ENCODE results near the gene ATP6V0B.

ATP6V0B gene

GRCh38 chr1:43985984-43986595 is 11.3 kb downstream of the ATP6V0B start:
- DNase-seq = no peak

DNA sequence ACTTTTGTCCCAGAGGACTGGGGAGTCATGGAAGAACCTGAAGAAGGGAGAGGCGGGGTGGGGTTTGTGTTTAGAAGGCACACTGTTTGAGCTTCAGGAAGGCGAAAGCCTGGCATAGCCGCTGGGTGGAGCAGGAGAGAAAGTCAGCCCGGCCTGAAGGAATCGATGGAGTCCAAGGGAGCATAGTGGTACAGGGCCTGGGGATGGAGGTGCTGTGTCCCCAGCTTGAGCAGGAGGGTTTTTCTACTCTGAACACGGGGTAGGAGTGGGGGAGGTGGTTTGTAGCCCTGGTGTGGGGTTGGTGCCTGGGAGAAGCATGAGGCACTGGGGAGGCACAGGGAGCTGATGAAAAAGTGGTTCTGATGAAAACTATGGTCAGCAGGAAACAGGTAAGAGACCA is 12.0 kb downstream of the ATP6V0B start:
- DNase-seq = no peak

DNA sequence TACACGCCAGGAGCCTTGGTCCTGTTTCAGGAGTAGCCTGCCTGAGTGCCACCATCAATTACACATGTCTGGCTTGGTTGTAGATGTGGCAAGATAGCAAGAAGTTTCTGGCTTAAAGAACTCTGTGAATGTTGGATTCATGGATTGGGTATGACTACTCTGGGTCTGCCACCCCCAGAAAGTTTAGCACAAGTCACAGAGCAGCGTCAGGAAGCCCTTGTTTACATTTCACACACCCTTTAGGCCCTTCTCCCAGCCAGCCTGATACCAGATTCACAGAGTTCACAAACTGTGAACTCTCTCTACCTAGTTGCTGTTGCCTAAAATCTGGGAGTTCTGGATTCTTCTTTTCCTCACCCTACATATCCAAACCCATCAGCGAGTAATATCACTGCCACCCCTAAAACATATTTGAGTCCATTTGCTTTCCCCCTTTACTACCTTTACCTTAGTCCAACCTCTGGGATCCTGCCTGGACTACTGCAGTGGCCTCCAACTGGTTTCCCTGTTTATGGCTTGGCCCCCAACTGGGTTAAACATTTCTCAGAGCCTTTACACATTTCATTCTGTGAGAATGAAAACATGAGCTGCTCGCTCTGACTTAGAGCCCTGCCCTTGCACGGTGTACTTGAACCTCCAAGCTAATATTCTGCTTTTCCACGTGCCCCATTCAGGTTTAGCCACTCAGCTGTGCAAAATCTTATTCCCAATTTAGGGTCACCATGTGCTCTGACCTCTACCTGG is 12.6 kb downstream of the ATP6V0B start:
- DNase-seq = no peak

DNA sequence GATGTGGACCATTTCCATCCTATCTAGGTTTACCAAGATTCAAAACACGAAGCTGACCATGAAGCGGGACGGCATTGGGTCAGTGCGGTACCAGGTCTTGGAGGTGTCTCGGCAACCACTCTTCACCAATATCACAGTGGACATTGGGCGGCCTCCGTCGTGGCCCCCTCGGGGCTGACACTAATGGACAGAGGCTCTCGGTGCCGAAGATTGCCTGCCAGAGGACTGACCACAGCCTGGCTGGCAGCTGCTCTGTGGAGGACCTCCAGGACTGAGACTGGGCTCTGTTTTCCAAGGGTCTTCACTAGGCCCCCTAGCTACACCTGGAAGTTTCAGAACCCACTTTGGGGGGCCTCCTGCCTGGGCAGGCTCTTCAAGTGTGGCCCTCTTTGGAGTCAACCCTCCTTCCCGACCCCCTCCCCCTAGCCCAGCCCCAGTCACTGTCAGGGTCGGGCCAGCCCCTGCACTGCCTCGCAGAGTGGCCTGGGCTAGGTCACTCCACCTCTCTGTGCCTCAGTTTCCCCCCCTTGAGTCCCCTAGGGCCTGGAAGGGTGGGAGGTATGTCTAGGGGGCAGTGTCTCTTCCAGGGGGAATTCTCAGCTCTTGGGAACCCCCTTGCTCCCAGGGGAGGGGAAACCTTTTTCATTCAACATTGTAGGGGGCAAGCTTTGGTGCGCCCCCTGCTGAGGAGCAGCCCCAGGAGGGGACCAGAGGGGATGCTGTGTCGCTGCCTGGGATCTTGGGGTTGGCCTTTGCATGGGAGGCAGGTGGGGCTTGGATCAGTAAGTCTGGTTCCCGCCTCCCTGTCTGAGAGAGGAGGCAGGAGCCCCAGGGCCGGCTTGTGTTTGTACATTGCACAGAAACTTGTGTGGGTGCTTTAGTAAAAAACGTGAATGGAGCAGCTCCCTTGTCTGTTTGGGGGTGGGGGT is 15.8 kb downstream of the ATP6V0B start:
- no peak for DNase-seq

DNA sequence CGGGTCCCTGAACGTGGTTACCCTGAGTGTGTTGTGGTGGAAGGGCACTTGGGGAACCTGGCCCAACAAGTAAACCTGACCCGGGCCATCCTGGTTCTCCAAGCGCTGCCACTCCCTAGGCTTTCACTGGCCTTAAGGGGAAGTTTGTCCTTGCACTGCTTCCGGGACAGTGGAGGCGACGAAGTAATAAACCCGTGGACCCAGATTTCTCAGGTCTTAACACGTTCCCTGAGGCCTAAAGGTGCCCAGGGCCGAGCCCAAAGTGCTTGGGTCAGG is 16.4 kb downstream of the ATP6V0B start:
- DNase-seq = no peak

DNA sequence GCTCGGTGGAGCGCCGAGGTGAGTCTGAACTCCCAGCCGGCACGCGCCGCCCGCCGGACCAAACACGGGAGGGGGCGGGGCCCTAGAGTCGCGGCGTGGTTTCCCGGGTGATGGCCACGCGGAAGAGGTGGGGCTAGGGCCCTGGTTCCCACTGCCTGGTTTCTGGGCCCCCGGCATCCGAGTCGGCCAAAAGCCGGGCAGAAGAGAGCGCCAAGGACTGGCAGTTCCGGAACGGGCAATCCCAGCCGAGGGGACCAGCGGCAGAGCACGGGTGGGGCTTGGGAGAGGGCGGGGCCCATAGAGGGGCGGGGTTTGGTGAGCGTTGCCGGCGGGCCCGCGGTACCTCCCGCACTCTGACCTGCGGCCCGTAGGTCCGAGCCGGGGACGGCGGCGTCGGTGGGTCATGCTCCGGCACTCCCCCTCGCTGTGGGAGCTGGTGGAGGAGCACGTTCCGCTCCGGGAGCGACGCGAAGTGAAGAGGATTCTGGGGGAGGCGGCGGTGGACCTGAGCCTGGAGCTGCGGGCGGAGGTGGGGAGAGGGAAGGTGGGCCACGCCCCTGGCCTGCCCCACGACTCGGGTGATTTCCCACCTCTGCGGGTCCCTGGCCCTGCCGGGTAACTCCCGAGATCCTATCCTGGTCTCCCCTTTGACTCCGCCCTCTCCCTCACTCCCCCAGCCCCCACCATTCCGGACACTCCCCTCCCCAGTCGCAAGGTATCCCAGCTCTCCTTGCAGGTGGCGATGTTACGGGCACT is 16.9 kb downstream of the ATP6V0B start, which contains the start of gene CCDC24:
Gene CCDC24, plus strand, starts transcription at position 124 of the 756 bp plus-strand sequence. Its CDS starts 280 bp downstream, at position 404.
- peak; percentile 72 to 83 for DNase-seq

- DNase-seq = no peak
Measured at GRCh38 chr1:43992232-43992995, 17.7 kb downstream of the ATP6V0B start.

DNA sequence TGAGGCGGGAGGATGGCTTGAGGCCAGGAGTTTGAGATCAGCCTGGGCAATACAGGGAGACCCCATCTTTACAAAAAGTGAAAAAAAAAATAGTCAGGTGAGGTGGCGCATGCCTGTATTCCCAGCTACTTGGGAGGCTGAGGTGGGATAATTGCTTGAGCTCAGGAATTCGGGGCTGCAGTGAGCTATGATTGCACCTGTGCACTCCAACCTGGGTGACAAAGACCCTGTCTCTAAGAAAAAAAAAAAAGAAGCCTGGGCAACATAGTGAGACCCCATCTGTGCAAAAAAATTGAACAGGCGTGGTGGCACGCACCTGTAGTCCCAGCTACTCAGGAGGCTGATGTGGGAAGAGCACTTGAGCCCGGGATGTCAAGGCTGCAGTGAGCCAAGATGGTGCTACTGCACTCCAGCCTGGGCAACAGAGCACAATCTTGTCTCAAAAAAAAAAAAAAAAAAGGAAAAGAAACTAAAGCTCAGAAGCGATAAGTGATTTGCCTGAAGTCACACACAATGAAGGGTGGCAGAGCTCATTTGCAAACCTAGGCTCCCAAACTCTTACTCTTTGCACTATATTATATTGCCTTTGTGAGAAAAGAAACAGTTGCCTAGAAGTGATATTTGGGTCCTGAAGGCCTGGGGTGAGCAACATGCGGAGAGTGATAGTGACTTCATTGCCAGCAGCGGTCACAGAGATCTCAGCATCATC is 18.6 kb downstream of the ATP6V0B start:
- DNase-seq = no peak

DNA sequence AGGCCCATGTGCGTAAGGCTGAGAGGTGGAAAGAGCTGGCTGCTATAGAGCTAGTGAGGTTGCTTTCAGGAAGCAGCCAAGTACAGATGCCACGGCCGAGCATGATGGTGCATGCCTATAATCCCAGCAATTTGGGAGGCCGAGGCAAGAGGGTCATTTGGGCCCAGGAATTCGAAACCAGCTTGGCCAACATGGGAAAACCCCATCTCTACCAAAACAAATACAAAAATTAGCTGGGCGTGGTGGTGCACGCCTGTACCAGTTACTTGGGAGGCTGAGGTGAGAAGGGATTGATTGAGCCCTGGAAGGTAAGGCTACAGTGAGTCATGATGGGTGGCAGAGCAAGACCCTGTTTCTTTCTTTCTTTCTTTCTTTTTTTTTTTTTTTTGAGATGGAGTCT is 19.3 kb downstream of the ATP6V0B start:
- DNase-seq = no peak

- DNase-seq = no peak
Measured at GRCh38 chr1:43994794-43995790, 20.3 kb downstream of the ATP6V0B start.

DNA sequence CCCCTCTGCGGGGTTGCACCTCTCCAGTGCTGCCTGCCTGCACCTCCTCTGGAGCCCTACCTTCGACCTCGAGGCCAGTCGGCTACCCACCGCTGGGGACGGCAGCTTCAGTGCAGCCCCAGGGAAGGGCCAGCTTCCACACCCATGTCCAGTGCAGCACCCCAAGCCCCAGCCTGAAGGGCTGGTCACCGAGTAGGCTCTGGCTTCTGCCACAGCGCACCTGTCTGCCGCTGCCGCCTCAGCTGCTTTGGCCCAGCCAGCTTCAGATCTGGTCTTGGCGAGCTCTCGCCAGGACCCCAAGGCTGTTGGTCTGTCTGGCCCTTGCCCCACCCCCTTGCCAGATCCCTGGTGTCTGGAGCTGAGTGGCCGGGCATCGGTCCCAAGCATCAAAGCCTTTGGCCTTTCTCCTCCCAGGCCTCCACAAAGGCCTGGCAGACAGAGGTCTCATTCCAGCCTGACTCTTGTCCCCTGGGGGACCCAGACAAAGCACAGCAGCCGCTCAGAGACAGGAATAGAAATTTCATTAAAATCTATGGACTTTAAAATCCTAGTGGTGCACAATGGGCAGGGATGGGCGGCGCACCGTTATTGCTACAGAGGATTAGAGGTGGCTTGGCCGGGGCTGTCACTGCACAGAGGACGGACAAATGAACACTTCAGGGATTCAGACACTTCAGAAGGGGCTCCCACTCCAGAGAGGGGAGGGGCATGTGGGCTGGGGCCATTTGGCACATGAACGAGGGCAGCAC is 21.4 kb downstream of the ATP6V0B start:
- no peak for DNase-seq

GRCh38 chr1:43996733-43997115 is 22.0 kb downstream of the ATP6V0B start:
- DNase-seq = no peak

DNA sequence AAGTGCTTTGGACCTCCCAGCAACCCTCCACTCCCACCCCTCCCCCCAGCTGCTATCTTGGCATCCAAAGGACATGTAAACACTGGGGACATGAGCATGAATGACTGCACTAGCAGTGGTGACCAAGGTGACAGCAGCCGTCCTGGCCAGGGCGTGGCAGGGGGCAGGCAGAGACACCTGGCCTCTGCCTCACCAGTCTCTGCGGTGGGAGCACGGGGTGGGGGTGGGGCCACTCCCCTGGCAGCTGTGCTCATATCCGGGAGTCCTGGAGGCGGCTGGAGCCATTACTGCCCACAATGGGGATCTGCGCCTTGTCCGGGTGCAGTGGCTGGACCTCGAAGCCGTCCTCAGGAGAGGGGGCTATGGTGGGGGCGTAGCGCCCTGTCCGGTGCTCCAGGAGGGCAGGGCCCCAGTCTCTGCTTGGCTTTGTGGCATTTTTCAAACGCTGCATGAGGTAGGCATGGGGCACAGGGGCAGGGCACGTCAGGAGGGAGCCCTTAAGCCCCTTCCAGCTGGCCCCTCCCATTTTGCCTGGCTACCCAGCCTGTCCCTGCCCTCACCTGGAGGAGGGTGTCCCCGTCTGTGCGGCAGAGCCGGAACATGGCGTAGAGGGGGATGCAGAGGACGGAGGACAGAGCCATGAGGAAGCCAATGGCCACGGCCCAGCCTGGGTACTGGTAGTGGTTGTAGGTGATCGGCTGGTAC is 22.7 kb downstream of the ATP6V0B start:
- no peak for DNase-seq

DNA sequence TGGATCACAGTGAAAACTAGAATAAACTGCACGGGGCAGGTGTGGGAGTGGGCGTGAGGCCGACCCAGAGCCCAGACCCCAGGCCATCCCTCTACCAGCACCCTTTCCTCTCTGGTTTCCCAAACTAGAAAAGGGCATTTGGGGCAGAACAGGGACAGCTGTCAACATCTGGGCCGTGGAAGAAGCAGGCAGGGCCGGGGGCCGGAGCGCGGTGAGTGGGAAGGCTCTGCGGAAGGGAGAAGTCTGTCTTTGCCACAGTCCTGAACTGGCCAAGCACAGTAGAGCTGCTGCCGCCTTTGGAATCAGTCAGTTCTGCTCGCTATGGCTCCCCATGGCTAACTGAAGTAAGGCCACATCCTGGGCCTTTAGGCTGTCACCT is 23.2 kb downstream of the ATP6V0B start:
- no peak for DNase-seq

DNA sequence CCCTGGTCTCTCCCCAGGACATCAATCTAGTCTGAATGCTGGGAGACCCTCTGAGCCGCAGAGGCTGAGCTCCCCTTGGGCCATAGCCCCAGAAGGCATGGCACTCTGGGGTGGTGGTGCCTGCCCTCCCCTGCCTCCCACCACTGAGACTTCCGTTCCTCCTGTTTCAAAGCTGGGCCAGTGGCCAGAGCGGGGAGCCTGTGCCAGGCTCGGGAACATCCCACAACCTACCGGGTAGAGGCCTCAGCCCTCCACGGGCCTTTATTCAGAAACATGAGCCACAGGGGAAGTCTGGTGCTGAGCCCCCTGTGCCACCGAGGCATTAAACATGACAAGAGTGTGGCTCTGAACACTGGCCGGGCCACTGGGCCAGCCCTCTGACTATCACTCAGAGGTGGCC is 24.7 kb downstream of the ATP6V0B start:
- no peak for DNase-seq

DNA sequence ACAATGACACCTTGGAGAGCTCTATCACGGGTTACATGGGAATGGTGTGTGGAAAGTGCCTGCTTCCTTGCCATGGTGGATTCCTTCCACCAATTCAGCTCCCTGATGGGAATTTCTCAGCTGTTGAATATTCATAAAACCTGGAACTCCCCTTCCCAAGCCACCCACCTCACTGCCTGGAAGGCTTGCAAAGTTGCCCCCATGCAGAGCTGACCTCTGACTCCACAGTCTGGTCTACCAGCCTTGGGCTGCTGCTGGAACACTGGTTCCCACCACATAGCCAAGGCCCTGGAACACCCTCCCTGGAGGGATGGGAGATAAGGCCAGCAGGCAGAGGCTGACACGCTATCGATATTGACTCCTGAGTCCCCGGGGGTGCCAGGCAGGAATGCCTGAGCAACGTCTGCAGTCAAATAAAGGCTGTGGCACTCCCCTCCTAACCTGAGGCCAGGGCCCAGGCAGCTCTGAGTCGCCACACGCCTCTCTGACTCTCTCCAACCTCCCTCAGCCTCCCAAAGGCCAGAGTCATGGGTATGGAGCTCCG is 25.4 kb downstream of the ATP6V0B start:
- no peak for DNase-seq

DNA sequence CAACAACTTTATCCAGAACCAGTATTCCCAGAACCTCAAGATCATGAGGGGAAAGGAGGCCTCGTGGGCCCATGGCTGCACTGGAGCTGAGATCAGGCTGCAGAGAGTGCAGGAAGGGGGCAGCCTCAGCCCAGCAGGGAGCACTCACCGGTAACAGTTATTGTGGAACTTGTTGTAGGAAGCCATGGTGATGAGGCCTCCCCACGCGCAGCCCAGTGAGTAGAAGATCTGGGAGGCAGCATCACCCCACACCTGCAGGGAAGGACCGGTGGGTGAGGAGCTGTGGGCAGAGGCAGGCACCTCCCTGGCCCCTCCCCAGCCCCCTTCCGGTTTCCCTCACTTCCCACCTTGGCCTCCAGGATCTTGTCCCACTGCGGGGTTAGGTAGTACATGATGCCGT is 27.4 kb downstream of the ATP6V0B start:
- no peak for DNase-seq

- DNase-seq = no peak
Measured at GRCh38 chr1:44002606-44003157, 27.9 kb downstream of the ATP6V0B start.
